Panc1 (cell line): ENCODE measurements around the gene PRCD. TPM values are rescaled to one million over a fixed set of nuclear protein-coding genes. Genes with fewer than 3 reads are reported as not detected.
A peak's percentile ranks its signal among the peaks of the same experiment; 100 is the strongest.

Experiments
- ATAC-seq: fragments of 200-7000 bp; cut with Tn5 transposase; 2 replicates; pipeline ENCODE4 v1.9.1; 2020; ENCODE audit warnings: mild to moderate bottlenecking, moderate library complexity
- BruUV-seq: library from RNA; stranded (reverse); fragments of 400-500 nt; replicated peaks from 2 replicates; lab custom pipeline; 2021; lab: Mats Ljungman, UMichigan
- CTCF ChIA-PET: fragments of 300-600 bp; sonication (Branson Sonifier 250); formaldehyde crosslinking; loops from one replicate; lab custom pipeline; 2022; ENCODE audit warnings: antibody characterized with exemption; lab: Charles Lee
- POLR2A ChIA-PET: fragments of 300-600 bp; sonication (Branson Sonifier 250); formaldehyde crosslinking; loops from one replicate; lab custom pipeline; 2022; ENCODE audit warnings: antibody characterized with exemption; lab: Charles Lee
- DNase-seq: peaks from one replicate; pipeline ENCODE4 v3.0.0-alpha.2; 2010; ENCODE audit warnings: low read depth, low spot score
- H3K27ac ChIP-seq: 2 replicates; pipeline ENCODE4 v1.5.1; 2011; ENCODE audit warnings: mild to moderate bottlenecking, low read length, inconsistent platforms
- H3K27me3 ChIP-seq: fragments of 200-500 bp; sonication (Bioruptor generic); 2 replicates; pipeline ENCODE4 v1.6.0; 2014; ENCODE audit warnings: low read length, inconsistent platforms; ENCODE audit not compliant: control insufficient read depth, insufficient read depth
- H3K36me3 ChIP-seq: fragments of 200-500 bp; sonication (Bioruptor generic); 2 replicates; pipeline ENCODE4 v1.5.1; 2014; ENCODE audit warnings: inconsistent platforms, mild to moderate bottlenecking, low read length, moderate library complexity; ENCODE audit not compliant: control insufficient read depth, insufficient read depth
- H3K4me1 ChIP-seq: 2 replicates; pipeline ENCODE4 v1.5.1; 2011; ENCODE audit warnings: inconsistent platforms, mild to moderate bottlenecking, low read length, moderate library complexity; ENCODE audit not compliant: control insufficient read depth, insufficient read depth
- H3K4me3 ChIP-seq, 2 experiments: 2 replicates each; pipeline ENCODE4 v1.5.1; 2011 to 2012; ENCODE audit warnings: low read depth in 2 of 2, low read length in 2 of 2, mild to moderate bottlenecking in 2 of 2, inconsistent platforms in 1 of 2, moderate library complexity in 1 of 2
- H3K9me3 ChIP-seq: fragments of 200-500 bp; sonication (Bioruptor generic); 2 replicates; pipeline ENCODE4 v1.5.1; 2014; ENCODE audit warnings: low read depth, mild to moderate bottlenecking, inconsistent platforms, low read length, moderate library complexity; ENCODE audit not compliant: control insufficient read depth, insufficient read depth
- CTCF ChIP-seq: fragments of 450-650 bp; IDR thresholded peaks from 2 replicates; pipeline ENCODE4 v1.5.1; 2017; ENCODE audit warnings: mild to moderate bottlenecking
- POLR2AphosphoS5 ChIP-seq: IDR thresholded peaks from 2 replicates; pipeline ENCODE4 v1.6.1; 2012; ENCODE audit warnings: mild to moderate bottlenecking, low read depth, low read length, moderate library complexity
- REST ChIP-seq, 2 experiments: IDR thresholded peaks; 2 replicates each; pipeline ENCODE4 v1.6.1; 2011 to 2012; ENCODE audit warnings: low read depth in 2 of 2, control low read depth in 1 of 2, low read length in 1 of 2, mild to moderate bottlenecking in 1 of 2, moderate library complexity in 1 of 2; ENCODE audit not compliant: insufficient read depth in 1 of 2
- SIN3A ChIP-seq: IDR thresholded peaks from 2 replicates; pipeline ENCODE4 v1.6.1; 2012; ENCODE audit warnings: low read depth, mild to moderate bottlenecking, low read length, moderate library complexity, borderline replicate concordance; ENCODE audit not compliant: insufficient read depth
- TCF7L2 ChIP-seq: IDR thresholded peaks from 2 replicates; pipeline ENCODE4 v1.6.1; 2011; ENCODE audit warnings: mild to moderate bottlenecking, low read depth, low read length, inconsistent platforms
- in situ Hi-C: cut with HindIII; loops from 2 replicates; pipeline ENCODE4 v1.10.0; 2016; ENCODE audit warnings: low sequenced_read_pairs, low pct_unique_long_range_greater_than_20kb
- intact Hi-C: fragments of 100-400 bp; cut with micrococcal nuclease; formaldehyde crosslinking; loops from one replicate; pipeline ENCODE4 v1.10.0; 2022; ENCODE audit not compliant: unreplicated experiment
- total RNA-seq: library from RNA; stranded (reverse); gene quantifications from one replicate; pipeline ENCODE4 v1.2.1, GENCODE V29; 2021; ENCODE audit not compliant: unreplicated experiment

PRCD gene
- total RNA-seq, 1 experiment from 2014 or later = 0.54 TPM

GRCh38 chr17:76530811-76531485 is 8.9 kb upstream of the PRCD start:
- intact Hi-C loops = no loop called here
- TF ChIP-seq TCF7L2 = no peak
- no peak for TF ChIP-seq SIN3A
- TF ChIP-seq CTCF = no peak
- TF ChIP-seq REST (IDR thresholded peaks at IDR 0.05; ENCODE audit: insufficient read depth in 1 of 2, low read depth in 2 of 2, low read length in 1 of 2) = no peak
- TF ChIP-seq POLR2AphosphoS5 = no peak

GRCh38 chr17:76531486-76532038 is 8.3 kb upstream of the PRCD start:
- Histone ChIP-seq H3K27me3 (no peaks in the 10 kb centered on the region), H3K4me1 (peaks cover 44% of the 10 kb centered on the region), H3K4me3 (no peak overlapping the region), H3K36me3 (no peaks in the 10 kb centered on the region), H3K9me3 (no peaks in the 10 kb centered on the region), H3K27ac (0 out of 2 replicates have a peak overlapping the region, but pooled peaks have one; percentile 20)
- DNase-seq (no peak), ATAC-seq (no peak)
- CTCF ChIA-PET = no interaction called here
- intact Hi-C loops = no loop called here
- TF ChIP-seq REST (IDR thresholded peaks at IDR 0.05; ENCODE audit: insufficient read depth in 1 of 2, low read depth in 2 of 2, low read length in 1 of 2) (no peak), TCF7L2 (no peak), POLR2AphosphoS5 (no peak), SIN3A (no peak), CTCF (no peak)
- no TSS peak for BruUV-seq
- in situ Hi-C loops = no loop called here
- POLR2A ChIA-PET = no interaction called here

More at GRCh38 chr17:76530811-76531485, 8.9 kb upstream of the PRCD start:
- in situ Hi-C loops = no loop called here
- Histone ChIP-seq H3K4me1 (peaks cover 44% of the 10 kb centered on the region), H3K9me3 (no peaks in the 10 kb centered on the region), H3K4me3 (no peak overlapping the region), H3K27ac (peak overlapping the region; percentile 26), H3K36me3 (no peaks in the 10 kb centered on the region), H3K27me3 (no peaks in the 10 kb centered on the region)
- CTCF ChIA-PET = no interaction called here
- no peak for ATAC-seq
- DNase-seq = no peak
- POLR2A ChIA-PET = interaction anchor here (0.7 kb wide), 1 partner anchor 225 kb away, joined by 3 read pairs; no protein-coding TSS in a partner anchor
- BruUV-seq = no TSS peak
